Glomerular visceral epithelial cell (primary cell): ENCODE measurements around the gene TUBG2.

Experiments
- DNase-seq: peaks from one replicate; pipeline ENCODE4 v3.0.0-alpha.2; 2016; ENCODE audit errors: extremely low spot score

Gene TUBG2

DNA sequence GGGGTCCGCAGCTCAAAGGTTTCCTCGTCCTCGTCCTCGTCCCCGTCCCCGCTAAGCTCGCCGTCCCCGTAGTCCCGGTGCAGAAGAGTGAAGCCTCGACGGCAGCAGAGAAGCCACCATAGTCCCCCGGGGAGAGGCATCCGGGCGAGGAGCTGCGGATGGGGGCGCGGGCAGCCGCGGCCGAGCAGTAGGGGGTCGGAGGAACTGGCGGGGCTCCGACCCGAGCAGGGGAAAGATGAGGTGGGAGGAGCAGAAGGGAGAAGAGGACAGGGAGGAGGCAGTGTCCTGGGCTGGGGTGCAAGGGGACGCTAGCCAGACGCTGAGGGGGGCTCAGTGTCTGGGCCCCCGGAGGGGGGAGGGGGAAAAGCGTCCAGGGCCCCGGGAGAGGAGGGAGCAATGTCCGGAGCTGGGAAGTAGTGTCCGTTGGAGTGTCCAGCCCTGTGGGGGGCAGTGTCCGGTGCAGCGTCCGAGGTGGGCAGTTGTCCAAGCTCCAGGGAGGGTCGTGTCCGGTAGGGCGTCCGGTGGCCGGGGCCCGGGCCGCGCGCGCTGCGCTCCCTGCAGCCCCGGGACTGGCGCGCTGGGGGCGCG, 17.4 kb downstream of the TUBG2 start, which contains the start of gene PLEKHH3:
TSS of gene PLEKHH3 (minus strand) at position 571 of the 588 bp plus-strand sequence. CDS start at position 140, 431 bp downstream.
- no peak for DNase-seq

DNA sequence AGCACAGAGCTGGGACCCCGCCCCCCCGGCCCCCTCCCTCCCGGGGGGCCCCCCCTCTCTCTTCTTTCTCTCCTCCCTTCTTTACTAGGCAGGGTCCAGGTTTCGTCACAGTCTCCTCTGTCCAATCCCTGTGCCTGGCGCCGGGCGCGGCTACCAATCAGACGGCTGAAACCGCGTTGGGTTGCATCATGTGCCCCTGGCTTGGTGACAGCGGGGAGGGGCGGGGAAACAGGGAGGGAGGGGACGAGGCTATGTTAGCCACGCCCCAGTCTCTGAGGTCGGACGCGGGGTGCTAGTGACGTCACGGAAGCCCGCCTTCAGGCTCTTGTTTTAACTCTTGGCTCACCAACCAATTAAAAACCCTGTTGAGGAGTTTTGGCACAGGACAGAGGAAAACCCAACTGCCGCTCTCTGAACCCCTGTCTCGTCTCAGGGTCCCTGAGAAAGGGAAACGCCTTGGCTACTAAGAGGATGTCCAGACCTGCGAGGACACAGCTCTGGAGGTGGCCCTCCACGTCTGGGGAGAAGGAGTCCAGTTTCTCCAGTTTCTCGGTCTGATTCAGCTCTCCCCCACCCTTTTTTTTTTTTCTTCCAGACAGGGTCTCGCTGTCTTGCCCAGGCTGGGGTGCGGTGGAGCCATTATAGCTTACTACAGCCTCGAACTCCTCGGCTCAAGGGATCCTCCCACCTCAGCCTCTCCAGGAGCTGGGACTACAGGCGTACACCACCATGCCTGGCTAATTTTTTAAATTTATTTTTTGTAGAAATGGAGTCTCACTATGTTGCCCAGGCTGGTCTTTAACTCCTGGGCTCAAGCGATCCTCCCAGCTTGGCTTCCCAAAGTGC, 18.2 kb downstream of the TUBG2 start:
- peak; percentile 100 for DNase-seq

DNA sequence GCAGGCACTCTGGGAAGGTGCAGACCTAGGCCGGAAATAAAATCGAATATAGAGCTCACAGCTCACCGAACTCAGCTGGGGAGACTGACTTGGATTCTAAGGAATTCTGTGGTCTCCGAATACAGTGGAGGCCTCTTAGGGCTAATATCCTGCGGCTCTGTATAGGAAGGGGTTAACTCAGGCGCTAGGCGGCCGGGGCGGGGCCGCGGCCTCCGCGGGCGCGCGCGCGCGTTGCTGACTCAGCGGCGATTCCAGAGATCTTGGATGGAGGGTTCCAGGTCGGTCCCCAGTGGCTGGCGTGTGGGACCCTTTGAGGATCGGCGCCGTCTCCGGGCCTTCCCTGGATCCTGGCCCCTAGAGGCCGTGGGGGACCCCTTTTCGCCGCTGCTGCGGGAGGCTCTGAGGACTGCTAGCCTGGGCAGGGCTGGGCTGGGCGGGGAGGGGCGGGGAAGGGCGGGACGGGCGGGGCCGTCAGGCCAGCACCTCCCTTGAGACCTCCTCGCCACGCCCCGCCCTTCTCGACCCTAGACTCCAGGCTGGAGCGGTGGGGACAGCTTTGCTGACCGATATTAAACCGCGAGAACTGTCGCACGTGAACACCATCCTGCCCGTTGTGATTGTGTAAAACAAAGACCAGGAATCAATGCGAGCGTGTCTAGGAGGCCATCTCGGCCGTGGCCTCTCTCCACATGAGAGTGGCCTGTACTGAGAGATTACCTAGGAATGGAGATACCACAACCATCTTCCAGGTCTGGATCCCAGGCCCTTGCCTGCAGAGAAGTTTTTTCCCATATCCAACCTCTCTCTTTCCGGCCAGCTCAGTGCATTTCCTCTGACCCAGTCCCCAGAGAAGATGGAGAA, 19.1 kb downstream of the TUBG2 start:
- DNase-seq, result peak; percentile 90

DNA sequence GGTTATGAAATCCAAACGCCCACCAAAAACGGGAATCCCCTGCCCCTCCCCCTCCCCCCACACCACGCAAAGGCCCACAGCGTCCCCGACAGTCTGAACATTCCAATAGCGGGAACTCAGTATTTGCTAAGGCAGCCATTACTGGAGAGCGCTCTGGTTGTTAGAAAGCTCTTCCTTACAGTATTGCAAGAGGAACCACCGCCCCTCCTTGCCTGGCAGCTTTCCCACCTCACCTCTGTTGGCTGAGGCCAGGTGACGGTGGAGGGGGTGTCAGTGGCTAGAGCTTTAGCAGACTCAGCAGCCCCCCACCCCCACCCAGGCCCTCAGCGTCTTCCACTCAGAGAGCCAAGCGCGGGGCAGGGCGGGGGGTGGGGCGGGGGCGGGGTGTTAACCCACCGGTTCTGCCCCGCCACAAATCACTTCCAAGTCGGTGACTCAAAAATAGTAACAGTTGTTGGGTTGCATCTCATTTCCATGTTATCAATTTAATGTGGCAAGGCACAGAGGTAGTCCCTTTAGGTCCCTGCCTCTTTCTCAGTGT, 19.9 kb downstream of the TUBG2 start:
- peak; percentile 74 for DNase-seq

DNA sequence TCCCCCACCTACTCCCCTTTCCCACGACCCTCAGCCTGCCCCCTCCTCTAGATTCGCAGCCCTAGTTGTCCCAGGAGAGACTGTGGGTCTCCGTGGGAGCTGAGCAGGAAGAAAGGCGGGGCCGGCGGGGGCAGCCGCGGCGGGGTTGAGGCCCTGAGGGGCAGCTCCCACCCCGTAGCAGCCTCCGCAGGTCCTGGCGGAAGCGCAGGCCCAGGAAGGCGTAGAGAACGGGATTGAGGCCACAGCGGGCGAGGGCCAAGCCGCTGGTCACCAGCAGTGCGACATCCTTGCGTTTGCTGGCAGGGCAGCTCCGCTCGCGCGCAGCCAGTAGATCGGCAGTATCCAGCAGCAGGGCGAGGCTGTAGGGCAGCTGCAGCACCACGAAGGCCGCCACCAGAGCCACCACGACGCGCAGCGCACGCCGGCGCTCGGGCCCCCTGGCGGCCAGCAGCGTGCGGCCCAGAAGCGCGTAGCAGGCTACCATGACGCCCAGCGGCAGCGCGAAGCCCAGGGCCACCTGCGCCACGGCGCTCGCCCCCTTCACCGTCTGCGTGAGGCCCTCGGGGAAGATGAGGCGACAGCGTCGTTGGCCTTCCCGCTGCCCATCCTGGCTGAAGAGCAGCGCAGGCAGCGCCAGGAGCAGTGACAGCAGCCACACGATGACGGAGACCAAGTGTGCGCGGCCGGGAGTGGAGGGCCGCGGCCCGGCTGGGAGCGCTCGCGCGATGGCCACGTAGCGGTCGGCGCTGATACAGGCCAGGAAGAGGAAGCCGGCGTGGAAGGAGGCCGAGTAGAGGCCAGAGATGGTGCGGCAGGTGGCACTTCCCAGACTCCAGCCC, 20.6 kb downstream of the TUBG2 start:
- DNase-seq, result peak; percentile 82

DNA sequence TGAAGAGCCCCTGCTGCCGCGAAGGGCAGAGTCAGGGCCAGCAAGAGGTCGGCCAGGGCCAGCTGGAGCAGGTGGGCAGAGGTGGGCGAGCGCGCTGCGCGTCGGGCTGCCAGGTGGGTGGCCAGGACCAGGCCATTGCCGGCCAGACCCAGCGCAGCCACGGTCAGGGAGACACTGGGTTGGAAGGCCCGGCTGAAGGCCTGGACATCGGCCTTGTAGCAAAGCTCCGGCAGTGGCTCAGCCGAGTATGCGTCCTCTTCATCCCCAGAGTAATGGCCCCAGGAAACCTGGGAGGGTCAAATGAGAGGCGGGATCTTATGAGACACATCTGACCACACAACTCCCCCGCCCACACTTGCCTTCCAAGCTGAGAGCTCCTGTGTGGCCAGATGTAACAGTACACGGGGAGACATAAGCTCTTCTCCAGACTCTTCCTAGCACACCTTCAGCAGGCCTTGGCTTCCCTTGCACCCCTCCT, 21.3 kb downstream of the TUBG2 start:
- peak; percentile 53 for DNase-seq

DNA sequence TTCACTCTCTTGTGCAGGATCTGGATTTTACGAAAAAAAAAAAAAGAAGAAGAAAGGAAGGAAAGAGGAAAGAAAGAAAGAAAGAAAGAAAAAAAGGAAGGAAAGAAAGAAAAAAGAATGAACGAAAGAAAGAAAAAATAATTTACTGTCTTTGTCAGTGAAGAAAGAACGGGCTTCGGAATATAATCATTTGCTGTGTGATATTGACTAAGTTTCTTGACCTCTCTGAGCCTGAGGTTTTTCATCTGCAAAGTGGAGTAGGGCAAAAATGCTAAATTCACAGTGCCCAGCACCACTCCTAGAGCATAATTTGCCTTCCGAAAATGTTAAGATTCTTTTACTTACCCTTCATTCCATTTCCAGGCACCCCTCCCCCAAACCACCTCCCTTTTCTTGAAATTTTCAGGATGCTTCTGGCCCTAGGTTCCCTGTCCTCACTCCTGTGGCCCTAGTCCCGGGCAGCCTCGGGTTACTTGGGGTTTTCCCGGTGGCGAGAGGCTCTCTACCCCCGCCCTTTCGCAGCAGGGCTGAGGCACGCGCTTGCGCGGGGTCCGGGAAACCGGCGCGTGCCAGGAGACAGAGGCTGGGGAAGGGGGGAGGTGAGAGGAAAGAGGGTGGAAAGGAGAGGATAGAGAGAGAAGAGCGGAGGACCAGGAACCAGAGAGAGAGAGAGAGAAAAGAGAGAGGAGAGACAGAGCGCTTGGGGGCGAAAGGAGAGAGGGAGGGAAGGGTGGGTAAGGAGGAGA, 23.1 kb downstream of the TUBG2 start, which contains the start of gene CNTNAP1:
TSS of gene CNTNAP1 (plus strand) at position 556 of the 746 bp plus-strand sequence. CDS start 299 bp downstream, outside the sequence.
- DNase-seq, result peak; percentile 84

DNA sequence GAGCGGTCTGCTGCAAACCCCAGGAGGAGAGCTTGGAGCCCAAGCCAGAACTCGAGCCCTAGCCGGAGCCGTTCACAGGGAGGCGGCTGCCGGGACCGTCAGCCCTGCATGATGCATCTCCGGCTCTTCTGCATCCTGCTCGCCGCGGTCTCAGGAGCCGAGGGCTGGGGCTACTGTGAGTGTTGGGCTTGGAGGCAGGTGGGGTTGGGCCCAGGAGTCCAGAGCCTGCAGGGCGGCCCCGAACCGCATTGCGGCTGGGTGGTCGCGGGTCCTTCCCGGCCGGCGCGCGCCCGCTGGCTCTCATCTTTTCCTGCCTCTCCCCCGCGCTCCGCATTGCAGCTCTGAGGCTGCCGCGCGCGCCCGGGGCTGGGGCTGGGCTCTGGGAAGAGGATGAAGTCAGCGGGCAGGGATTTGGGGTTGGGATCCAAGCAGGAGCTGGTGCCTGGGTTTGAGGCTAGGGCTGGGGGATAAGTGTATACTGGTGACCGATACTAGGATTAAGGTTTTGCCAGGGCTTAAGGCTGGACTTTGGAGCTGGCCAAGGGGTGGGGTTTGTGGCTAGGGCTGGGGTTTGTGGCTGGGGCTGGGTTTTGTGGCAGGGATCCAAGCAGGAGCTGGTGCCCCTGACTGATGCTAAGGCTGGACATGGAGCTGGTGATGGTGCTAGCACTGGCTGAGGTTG, 23.8 kb downstream of the TUBG2 start:
- peak; percentile 75 for DNase-seq

DNA sequence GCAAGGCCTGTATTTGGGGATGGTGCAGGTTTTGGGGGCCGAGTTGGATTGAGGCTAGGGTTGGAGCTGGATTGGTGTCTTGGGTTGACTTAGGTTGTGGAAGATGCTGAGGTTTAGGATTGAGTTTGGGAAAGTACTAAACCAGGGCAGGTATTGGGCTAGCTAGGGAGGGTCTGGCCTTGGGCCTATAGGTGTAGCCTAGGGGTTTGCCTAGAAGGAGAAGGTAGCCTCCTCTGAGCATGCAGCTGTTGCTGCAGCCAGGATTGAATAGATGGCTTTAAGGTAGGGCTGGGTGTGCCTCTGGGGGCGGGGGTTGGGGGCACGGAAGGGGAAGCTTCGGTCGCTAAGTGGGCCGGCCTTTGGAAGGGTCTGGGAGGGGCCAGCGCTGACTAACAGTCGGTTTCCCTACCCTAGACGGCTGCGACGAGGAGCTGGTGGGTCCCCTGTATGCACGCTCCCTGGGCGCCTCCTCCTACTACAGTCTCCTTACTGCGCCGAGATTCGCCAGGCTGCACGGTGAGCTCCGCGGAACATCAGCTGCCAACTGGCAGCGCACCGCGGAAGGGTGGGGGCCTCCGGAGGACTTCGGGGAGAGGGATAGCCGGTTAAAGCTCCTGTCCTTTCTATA, 24.4 kb downstream of the TUBG2 start:
- DNase-seq, result no peak

DNA sequence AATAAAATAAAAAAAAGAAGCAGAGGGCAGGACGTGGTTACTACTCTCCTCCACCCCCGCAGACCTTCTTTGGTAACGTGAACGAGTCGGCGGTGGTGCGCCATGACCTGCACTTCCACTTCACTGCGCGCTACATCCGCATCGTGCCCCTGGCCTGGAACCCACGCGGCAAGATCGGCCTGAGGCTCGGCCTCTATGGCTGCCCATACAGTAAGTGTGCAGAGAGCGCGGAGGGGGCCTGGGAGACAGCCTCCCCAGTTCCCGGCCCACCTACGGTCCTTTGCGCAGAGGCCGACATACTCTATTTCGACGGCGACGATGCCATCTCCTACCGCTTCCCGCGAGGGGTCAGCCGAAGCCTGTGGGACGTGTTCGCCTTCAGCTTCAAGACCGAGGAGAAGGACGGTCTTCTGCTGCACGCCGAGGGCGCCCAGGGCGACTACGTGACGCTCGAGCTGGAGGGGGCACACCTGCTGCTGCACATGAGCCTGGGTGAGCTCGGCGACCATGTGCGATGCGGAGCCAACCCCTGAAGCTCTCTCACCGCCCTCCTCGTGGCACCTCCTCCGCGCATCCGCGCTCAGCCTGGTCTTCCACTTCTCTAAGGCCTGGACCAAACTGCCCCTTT, 26.0 kb downstream of the TUBG2 start:
- no peak for DNase-seq

DNA sequence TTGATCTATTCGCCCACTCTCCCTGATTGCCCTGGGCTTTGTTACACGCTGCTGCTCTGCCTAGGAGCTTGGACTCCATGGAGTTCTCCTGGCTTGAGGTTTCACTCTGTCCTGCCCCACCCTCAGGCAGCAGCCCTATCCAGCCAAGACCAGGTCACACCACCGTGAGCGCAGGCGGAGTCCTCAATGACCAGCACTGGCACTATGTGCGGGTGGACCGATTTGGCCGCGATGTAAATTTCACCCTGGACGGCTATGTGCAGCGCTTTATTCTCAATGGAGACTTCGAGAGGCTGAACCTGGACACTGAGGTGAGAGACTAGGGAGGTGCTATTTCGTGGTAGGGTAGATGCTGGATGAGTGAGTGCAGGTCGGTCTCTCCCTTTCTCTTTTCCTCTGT, 26.7 kb downstream of the TUBG2 start:
- no peak for DNase-seq

DNA sequence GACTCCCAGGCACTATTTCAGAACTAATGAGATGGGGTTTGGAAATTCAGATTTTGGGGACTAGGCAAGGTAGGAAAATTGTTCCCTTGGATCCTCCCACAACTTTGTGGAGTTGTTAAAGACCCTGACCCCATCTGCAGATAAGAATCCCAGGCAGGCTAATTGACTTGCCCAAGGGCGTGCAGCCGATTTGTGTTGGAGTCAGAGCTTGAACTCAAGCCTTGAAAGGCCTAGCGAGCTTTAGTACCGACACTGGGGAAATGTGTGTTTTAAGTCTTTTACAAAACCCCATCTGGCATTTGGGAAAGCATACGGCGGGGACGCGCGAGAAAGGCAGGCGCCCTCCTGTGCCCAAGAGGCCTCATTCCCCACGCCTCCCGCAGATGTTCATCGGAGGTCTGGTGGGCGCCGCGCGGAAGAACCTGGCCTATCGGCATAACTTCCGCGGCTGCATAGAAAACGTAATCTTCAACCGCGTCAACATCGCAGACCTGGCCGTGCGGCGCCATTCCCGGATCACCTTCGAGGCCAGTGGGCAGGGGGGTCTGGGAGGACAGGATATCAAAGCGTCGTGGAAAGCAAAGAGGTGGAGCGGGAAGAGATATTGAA, 27.5 kb downstream of the TUBG2 start:
- no peak for DNase-seq

DNA sequence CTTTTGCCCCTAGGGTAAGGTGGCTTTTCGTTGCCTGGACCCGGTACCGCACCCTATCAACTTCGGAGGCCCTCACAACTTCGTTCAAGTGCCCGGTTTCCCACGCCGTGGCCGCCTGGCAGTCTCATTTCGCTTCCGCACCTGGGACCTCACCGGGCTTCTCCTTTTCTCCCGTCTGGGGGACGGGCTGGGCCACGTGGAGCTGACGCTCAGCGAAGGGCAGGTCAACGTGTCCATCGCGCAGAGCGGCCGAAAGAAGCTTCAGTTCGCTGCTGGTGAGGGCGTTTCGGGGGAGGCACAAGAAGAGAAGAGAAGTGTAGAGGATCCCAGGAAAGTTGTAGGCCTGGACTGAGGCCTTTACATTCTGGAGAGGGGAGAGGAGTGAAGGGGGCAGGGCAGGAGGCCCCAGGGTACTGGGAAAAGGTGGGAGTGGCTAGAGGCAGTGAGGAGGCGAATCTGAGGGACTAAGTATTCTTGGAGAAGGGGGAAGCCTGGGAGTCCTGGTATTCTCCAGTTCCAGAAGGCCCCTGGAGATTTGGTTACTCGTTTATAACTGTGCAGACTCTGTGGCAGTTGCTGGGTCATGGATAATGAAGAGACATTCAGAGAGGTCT, 28.7 kb downstream of the TUBG2 start:
- no peak for DNase-seq

DNA sequence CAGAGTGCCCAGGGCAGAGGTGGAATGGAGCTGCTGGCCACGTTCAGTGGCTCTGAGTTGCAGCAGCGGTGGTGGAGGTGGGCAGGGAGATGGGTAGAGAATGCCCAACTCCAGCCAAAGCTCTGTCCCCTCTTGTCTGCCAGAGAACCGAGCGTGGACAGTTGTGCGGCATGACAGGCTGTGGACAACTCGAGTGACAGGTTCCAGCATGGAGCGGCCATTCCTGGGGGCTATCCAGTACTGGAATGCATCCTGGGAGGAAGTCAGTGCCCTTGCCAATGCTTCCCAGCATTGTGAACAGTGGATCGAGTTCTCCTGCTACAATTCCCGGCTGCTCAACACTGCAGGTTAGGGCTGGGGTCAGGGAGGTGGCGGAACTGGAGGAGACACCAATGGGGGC, 31.5 kb downstream of the TUBG2 start:
- DNase-seq, result no peak

DNA sequence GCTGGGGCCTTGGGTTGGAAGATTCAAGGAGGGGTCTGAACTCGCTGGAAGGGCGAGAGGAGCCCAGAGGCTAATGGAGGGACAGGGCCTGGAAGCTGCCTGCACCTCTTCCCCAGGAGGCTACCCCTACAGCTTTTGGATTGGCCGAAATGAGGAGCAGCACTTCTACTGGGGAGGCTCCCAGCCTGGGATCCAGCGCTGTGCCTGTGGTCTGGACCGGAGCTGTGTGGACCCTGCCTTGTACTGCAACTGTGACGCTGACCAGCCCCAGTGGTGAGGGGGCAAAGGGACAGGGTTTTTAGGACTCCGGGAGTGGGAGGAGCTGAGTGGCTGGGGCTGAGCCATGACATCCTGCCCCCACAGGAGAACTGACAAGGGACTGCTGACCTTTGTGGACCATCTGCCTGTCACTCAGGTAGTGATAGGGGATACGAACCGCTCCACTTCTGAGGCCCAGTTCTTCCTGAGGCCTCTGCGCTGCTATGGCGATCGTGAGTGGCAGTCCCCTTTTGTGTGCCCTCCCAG, 32.0 kb downstream of the TUBG2 start:
- DNase-seq, result no peak

DNA sequence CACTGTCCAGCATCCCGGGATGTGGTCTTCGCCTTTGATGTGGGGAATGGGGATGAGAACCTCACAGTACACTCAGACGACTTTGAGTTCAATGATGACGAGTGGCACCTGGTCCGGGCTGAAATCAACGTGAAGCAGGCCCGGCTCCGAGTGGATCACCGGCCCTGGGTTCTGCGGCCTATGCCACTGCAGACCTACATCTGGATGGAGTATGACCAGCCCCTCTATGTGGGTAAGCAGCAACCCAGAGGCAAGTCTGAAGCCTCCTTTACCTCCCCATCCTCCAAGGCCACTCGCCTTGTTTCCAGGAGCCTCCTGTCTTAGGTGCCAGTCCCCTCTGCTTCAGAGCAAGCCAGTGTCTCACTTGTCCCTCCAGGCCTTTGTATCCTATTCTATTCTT, 33.4 kb downstream of the TUBG2 start:
- DNase-seq, result no peak

DNA sequence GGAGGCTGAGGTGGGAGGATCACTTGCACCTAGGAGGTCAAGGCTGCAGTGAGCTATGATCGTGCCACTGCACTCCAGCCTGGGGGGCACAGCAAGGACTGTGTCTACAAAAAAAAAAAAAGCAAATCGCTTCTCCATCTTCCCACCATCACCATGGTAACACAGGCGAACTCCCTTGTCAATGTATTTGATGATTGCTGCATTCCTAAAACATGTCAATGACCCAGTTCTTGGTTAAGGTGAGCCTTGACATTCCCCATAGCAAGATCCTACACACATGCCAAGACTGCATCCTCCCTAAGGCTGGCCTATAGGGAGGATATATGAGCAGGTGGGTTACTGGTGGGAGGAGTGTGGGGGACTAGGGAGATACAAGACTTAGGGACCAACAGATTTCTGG, 35.4 kb downstream of the TUBG2 start:
- DNase-seq, result no peak
